ENCODE data around the gene CCDC149.
A peak's percentile ranks its signal among the peaks of the same experiment; 100 is the strongest.

Gene CCDC149

DNA sequence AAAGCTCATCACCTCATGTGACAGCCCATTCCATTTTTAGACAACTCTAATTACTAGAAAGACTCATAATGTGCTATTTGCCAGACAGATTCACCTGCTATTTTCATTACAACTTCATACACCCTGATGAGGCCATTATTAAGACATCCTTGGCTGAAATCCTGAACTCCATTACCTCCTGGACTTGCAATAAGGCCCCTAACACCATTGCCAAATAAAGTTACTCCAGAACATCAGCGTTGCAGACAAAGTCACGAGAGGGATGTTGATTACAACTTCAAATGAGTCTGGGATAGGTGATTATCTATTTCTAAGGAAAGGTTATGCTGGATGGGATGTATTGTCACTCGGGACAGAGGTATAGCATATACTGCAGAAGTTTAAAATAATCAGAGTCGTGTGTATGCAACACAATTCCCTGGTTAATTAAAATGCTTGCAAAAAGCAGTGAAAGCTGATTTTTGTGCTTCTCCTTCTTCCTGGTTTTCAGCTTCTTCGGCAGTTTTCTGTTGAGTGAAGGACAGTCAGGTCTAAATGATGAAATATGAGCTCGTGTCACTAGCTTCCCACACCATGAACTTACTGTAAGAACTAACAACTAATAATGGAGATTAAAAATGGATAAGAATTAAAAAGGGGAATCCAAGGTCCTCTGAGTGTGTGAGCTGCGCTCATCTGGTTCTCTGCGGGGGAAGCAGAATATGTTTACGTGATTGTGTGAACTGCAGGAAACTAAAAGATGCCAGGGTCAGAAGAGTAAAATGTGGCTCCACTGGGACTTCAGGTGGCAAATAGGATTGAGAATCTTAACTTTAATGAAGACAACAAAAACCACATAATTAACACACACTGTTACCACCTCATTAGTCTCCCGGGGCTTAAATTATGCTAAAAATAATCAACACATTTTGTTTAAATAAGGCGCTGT, 135.0 kb downstream of the CCDC149 start:
- no peak for DNase-seq (ENCODE audit: low spot score)

DNA sequence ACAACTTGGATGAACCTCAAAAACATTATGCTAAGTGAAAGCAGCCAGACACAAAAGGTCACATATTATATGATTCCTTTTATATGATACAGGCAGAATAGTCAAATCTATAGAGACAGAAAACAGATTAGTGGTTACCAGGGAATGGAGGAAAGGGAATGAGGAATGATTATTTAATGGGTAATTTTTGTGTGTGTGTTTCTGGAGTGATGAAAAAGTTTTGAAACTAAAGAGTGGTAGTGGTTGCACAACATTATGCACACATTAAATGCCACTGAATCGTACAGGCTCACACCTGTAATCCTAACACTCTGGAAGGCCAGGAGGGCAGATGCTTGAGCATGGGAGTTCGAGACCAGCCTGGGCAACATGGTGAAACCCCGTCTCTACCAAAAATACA, 137.1 kb downstream of the CCDC149 start:
- DNase-seq (ENCODE audit: low spot score): no peak

DNA sequence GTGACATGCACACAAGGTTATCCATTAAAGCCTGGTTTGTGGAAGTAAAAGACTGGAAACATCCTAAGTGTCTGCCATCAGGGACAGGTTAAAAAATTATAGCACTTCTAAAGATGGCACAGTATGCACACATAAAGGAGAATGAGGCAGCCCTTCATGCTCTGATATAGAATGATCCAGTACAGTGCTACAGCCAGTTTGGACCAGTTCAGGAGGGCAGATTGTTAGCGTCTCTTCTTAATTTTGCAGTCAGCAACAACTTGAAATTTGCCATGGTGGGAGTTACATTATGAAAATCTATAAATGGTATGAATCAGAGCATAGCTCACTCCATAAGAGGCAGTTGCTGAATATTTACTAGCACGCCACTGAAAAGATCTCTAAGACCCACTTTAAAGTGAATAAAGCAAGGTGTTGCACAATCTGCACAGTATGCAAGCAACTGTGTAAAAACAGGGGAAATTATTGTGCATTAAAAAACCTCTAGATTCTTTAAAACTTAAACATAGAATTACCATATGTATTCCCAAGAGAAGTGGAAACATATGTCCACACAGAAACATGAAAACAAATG, 137.7 kb downstream of the CCDC149 start:
- no peak for DNase-seq (ENCODE audit: low spot score)

DNA sequence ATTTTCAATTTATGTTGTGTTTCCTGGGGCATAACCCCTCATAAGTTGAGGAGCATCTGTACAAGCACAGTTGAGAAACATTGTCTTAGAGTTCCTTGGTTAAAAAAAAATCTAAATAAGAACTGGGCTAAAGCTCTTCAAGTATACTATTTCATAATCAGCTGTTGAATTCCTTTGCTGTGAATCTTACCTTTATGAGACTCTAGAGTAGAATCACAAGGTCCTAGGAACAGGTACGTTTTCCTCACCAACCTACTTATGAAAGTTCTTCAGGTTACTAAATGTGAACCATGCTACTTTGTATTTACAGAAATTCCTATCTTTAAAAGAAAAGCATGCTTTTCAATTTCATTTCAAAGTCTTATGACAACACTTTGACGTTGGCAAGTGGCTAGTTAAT, 138.4 kb downstream of the CCDC149 start:
- no peak for DNase-seq (ENCODE audit: low spot score)

DNA sequence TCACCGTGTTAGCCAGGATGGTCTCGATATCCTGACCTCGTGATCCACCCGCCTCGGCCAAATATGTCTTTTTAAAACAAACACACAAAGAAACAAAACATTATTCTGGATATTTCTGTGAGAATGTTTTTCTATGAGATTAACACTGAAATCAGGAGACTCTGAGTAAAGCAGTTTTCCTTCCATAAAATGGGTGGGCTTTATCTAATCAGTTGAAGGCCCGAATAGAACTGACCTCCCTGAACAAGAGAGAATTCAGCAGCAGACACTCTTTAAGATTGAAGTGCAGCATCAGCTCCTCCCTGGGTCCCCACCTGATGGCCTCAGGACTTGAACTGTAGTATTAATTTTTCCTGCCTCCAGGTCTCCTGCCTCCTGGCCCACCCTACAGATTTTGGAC, 139.9 kb downstream of the CCDC149 start:
- DNase-seq (ENCODE audit: low spot score): no peak

DNA sequence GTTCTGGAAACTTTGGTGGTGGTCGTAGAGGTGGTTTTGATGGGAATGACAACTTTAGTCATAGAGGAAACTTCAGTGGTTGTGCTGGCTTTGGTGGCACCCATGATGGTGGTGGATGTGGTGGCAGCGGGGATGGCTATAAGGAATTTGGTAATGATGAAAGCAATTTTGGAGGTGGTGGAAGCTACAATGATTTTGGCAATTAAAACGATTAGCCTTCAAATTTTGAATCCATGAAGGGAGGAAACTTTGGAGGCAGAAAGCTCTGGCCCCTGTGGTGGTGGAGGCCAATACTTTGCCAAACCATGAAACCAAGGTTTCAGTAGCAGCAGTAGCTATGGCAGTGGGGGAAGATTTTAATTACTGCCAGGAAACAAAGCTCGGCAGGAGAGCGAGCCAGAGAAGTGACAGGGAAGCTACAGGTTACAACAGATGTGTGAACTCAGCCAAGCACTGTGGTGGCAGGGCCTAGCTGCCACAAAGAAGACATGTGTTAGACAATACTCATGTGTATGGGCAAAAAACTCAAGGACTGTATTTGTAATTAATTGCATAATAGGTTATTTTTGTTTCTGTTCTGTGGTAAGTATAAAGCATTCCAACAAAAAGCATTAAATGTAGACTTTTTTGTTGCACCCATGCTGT, 140.7 kb downstream of the CCDC149 start:
- no peak for DNase-seq (ENCODE audit: low spot score)

DNA sequence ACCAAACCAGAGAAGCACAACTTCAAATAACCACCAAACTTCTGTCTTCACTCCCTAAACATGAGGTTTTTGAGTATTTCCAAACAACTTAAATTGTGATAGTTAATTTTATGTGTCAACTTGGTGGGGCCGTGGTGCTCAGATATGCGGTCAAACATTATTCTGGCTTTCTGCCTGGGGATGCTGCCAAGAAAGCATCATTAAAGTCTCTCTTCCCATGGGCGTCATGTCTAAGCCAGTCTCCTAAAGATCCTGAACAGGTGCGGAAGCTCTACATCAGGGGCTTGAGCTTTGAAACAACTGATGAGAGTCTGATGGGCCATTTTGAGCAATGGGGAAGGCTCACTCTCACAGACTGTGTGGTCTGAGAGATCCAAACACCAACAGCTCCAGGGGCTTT, 141.6 kb downstream of the CCDC149 start:
- DNase-seq (ENCODE audit: low spot score): no peak

DNA sequence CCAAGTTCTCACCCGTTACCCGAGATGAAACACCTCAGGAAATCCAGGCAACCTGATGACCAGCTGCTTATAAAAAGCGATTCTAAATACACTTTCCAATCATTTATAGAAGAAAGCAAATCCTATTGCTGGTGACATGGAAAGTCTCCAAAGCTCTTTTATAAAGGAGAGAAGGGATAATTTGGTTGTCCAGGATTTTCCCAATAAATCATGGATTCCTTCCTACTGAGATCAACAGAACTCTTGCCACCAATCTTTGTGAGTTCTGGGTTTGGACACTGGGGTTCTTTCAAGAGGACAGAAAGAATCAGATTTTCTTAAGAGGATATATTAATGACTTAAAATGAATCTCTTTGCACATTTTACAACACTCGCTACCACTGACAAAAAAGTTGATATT, 142.2 kb downstream of the CCDC149 start:
- DNase-seq (ENCODE audit: low spot score): no peak

DNA sequence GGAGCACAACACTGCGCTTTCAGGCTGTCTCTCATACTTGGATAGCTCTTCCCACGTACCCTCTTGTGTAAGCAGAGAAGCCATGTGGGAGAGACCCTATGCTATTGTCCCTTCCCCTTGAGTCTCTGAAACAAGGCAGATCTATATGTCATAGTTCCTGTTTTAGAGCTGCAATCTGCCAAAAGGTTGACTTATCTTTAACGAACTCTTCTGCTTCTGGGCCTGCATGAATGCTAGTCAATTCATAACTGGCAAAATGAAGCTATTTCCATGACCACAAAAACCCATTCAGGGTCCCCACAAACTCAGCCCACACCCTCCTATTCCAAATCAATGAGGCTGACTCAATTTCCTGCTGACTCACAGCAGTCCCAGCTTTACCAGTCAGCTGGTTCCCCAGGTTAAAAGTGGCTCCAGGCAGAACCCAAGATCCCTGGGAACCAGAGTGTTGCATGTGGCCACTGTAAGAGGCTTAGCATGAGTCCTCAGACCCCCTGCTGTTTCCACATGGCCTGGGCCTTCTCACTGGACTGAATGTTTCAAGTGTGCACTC, 142.7 kb downstream of the CCDC149 start:
- DNase-seq (ENCODE audit: low spot score): peak; percentile 9

DNA sequence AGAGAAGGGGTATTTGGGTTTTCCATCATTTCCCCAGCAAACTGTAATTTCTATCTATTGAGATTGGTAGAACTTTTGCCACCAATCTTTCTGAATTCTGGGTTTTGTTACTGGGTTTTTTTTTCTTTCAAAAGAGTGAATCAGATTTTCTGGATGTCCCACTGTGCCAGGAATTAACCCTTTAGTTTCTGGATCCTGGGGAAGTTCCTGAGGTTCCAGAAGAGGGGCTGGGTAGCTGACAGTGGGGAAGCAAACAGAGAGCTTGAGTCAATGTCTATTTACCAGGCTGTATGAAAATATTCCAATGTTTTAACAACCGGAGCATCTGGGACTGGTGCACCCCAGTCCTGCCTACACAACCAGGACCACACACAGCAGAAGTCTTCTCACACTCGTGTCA, 143.3 kb downstream of the CCDC149 start:
- no peak for DNase-seq (ENCODE audit: low spot score)

DNA sequence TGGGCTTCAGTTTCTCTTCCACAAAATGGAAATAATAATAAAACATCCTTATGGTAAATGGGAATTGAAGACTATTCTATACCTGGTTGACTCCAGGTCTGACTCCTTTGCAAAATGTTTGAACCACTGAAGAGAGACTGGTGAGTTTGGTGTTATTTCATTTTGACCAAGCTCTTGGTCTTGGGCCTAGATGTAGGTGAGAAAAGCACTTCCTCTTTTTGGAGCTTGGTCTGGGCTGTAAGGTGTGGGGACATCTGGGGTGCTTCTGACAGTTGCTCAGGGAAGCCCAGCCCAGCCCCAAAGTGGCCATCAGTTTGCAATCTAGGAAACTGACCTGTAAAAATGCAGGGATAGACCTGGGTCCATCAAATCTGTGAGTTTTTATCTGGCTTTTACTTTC, 144.2 kb downstream of the CCDC149 start:
- DNase-seq (ENCODE audit: low spot score): no peak

DNA sequence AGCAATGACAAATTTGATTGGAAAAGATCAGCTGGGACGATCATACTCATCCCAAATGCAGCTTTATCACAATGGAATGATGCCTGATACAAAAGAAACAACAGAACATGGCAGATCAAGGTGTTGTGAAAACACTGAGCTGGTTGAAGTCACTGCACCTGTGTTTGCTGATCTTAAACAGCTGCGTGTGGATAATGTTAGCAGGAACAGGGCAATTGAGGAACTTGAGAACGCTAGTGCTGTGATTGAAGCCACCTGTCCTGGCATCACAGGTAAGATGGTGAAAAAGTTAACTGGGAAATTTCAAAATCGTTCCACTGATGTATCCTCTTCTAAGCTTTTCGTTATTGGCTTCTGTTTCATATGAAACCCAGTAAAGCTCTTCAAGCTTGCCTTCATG, 144.8 kb downstream of the CCDC149 start:
- DNase-seq (ENCODE audit: low spot score): no peak

DNA sequence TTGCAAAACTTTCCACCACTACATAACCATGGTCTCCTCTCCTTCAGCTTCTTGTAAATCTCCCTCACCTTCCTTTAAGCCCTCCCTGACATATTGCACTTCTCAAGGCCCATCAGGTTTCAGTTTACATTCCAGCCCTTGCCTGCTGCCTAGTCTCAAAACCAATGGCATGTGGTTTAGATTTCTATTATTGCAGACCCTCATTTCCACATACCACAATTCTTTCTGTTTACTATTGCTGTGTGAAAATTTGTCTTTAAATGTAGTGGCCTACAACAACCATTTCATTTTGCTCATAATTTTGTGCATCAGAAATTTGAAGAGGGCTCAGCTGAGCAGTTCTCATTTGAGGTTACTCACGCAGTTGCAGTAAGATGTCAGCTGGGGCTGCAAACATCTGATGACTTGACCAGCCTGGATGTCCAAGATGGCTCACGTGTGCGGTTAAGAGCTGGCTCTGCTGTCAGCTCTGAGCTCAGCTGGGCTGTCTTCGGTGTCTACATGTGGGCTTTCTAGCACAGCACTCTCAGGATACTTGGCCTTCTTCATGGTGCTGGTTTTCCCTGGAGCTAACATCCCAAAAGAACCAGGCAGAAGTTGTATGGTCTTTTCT, 147.4 kb downstream of the CCDC149 start:
- no peak for DNase-seq (ENCODE audit: low spot score)

DNA sequence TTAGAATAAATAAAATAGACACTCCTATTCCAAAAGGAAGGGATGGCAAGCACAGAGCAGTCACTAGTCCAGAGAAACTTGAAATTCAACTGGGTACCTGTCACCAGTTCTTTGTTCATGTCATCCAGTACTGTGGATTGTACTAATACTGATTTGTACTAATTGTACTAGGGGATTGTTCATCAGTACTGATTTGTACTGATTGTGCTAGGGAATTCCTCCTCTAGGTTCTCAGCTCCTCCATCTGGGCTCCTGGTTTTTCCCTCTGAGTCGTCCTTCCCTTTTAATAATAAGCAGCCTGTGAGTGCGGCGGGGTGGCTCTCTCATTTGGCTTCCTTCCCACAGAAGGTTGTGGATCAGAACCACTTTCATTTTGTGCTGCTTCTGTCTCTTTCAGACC, 148.5 kb downstream of the CCDC149 start:
- no peak for DNase-seq (ENCODE audit: low spot score)

DNA sequence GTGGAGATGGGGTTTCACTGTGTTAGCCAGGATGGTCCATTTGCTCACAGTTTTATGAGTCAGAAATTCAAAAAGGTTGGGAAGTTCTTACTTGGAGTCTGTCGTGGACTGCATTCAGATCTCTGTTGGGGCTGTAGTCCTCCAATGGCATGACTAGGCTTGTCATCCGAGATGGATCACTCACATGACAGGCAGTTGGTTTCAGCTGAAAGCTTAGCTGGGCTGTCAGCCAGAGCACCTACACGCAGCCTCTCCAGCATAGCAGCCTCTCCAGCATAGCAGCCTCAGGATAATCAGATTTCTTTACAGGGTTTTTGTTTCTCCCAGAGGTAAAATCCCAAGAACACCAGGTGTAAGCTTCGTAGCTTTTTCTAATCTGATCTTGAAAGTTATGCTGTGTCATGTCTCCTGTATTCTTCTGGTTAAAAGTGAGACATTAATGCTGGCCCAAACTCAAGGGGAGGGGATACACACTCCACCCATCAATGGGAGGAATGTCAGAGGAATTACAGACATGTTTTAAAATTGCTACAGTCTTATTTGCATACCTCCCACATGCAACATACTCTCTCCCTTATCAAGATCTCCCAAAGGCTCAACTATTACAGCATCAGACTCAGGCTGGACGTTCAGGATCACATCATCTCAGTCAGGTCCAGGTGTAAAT, 149.1 kb downstream of the CCDC149 start:
- no peak for DNase-seq (ENCODE audit: low spot score)
